D721Med (cell line): ENCODE results near the gene ZNF141.

ENCODE experiments used
- DNase-seq: peaks from one replicate; pipeline ENCODE4 v3.0.0; 2011; ENCODE audit warnings: low spot score; ENCODE audit not compliant: insufficient read length
- FAIRE-seq: peaks from 2 replicates; lab custom pipeline; 2011; peaks lifted over from hg19 to GRCh38; lab: Jason Lieb, UNC
- TF ChIP-seq, protein P1 (sequence below): IDR thresholded peaks from 2 replicates; pipeline ENCODE4 v1.5.1; 2012; ENCODE audit warnings: mild to moderate bottlenecking, control low read depth; ENCODE audit not compliant: insufficient read depth; ENCODE audit errors: missing control alignments

The ZNF141 gene

DNA sequence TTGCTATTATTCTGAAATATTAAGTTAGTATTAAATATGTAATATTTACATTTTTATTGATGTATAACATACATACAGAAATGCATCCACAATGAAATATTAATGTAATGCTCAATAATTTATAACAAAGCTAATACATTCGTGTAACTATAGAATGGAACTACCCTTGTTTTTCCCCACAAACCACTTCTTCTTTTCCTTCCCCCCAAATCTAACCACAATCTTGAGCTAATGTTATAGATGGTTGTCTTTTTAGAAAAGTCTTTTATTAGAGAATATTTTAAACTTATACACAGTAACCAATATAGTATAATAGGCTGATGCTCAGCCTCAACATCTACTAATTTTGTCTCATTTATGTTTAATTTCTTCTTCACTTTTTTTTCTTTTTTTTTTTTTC, 27.8 kb upstream of the ZNF141 start:
- TF ChIP-seq, protein P1, sequence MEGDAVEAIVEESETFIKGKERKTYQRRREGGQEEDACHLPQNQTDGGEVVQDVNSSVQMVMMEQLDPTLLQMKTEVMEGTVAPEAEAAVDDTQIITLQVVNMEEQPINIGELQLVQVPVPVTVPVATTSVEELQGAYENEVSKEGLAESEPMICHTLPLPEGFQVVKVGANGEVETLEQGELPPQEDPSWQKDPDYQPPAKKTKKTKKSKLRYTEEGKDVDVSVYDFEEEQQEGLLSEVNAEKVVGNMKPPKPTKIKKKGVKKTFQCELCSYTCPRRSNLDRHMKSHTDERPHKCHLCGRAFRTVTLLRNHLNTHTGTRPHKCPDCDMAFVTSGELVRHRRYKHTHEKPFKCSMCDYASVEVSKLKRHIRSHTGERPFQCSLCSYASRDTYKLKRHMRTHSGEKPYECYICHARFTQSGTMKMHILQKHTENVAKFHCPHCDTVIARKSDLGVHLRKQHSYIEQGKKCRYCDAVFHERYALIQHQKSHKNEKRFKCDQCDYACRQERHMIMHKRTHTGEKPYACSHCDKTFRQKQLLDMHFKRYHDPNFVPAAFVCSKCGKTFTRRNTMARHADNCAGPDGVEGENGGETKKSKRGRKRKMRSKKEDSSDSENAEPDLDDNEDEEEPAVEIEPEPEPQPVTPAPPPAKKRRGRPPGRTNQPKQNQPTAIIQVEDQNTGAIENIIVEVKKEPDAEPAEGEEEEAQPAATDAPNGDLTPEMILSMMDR: no peak
- no peak for FAIRE-seq

DNA sequence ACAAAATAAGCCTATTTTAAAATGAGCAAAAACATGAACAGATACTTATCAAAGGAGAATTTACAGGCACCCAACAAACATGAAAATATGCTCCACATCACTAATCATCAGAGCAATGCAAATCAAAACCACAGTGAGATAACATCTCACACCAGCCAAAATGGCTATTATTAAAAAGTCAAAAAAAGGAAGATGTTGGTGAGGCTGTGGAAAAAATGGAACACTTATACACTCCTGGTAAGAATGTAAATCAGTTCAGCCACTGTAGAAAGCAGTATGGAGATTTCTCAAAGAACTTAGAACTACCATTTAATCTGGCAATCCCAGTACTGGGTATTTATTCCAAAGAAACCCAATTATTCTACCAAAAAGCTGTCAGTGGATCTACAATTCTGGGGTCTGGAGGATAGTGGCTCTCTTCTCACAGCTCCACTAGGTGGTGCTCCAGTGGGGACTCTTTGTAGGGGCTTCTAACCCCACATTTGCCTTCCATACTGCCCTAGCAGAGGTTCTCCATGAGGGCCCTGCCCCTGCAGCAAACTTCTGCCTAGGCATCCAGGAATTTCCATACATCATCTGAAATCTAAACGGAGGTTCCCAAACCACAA, 23.2 kb upstream of the ZNF141 start:
- FAIRE-seq (no peak), DNase-seq (no peak)
- TF ChIP-seq, protein P1: no peak

More for the DNA sequence above, 27.8 kb upstream of the ZNF141 start:
- DNase-seq: no peak

DNA sequence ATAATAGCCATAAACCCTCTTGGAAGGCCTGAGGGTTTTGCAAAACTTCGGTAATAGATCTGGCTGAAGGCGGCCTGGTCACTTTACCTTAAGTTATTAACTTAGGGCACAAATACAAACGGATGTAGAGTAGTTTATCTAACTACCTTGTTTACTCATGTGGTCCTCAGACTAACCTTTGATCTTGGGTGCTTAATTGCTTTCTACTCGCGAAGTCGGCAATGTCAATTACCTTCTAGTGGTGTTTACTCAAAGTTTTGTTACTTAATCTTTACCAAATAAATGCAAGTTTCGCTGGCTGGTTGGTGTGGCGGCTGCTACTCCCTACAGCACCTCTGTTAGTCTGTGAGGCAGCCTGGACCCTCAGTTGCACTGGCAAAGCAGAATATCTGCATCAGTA, 8.9 kb upstream of the ZNF141 start:
- FAIRE-seq: no peak
- no peak for DNase-seq
- TF ChIP-seq, protein P1: no peak

DNA sequence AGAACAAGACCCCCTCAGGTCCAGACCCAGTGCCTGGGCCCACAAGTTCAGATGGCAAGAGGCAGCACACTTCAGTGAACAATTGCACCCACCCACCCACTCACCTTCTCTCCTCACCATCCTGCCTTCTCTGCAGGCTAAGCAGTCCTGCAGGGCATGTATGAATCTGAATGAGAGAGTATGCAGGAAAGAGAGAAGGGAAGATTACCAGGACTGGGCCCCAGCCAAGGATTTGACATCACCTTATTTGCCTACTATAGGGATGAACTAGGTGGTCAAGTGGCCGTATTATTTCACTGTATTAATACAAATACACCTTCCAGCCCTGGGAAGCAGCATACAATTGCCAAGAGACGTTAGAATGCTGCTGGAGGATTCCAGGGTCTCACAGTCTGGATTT, 2.1 kb upstream of the ZNF141 start:
- FAIRE-seq: no peak
- no peak for DNase-seq
- TF ChIP-seq, protein P1: no peak

DNA sequence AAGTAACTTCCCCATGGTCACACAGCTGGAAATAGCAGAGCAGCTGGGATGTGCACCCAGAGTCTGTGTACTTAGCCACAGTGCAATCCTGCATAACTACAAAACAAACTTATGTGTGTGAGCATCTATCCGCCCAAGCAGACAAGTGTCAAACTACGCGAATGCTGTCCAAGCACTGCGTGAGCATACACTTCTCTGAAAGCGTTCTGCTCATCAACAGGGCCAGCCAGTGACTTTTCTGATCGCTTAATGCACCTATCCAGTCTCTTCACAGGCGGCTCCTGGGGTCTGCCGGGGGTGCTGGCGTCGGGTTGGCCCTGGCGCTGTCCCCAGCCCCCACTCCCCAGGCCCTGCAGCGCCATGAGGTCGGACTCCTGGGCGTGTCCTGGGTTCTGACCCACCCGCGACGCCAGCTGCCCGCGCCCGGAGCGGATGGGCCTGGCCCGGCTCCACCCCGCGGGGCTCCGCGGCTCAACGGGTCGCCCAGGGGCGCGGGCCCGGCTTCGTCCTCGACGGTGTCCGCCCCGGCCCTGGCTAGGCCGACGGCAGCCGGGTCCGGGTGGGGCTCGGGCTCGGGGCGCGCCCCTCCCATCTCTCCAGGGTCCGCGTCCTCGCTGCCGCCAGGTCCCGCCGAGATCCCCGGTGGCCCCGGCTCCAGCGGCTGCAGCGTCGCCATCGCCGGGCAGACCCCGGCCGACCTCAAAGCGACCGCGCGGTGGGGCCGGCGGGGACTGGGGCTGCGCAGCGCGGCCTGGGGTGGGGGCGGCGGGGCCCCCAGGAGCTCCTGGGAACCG, 1.3 kb upstream of the ZNF141 start:
- FAIRE-seq (no peak), DNase-seq (no peak)
- TF ChIP-seq, protein P1: no peak

DNA sequence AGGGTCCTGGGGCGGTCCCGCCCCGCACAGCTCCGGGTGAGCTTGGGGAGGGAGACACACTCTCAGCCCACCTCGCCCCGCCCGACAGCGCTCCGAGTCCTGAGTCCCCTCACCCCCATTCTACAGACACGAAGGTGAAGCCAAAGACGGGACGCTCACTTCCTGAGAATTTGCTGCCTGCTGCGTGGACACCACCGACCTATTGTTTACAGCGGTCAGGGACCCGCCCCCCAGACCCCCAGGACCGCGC, 796 bp upstream of the ZNF141 start:
- DNase-seq (no peak), FAIRE-seq (no peak)
- TF ChIP-seq, protein P1: no peak
